Urinary bladder (tissue), 4 donors: Measurements from ENCODE around the gene LARP1. TPM values are rescaled to one million over a fixed set of nuclear protein-coding genes. Genes with fewer than 3 reads are reported as not detected.

Experiments used
- DNase-seq: peaks from one replicate; pipeline ENCODE4 v3.0.0-alpha.2; 2015; ENCODE audit errors: extremely low spot score
- H3K27ac ChIP-seq: one replicate; pipeline ENCODE4 v1.5.1; 2013; ENCODE audit warnings: low read depth, mild to moderate bottlenecking, moderate library complexity
- H3K36me3 ChIP-seq: one replicate; pipeline ENCODE4 v1.6.1; 2013; ENCODE audit warnings: mild to moderate bottlenecking, moderate library complexity; ENCODE audit not compliant: insufficient read depth
- H3K4me1 ChIP-seq: one replicate; pipeline ENCODE4 v1.6.1; 2013; ENCODE audit warnings: mild to moderate bottlenecking, moderate library complexity; ENCODE audit not compliant: insufficient read depth
- H3K4me3 ChIP-seq: one replicate; pipeline ENCODE4 v1.5.1; 2013; ENCODE audit warnings: low read depth, low read length
- WGBS: extraction: QIAGEN DNeasy Blood & Tissue Kit; methylation state at CpG from one replicate; pipeline ENCODE4 v1.1.7; 2013; 5-methylcytosine and 5-hydroxymethylcytosine counted together
- polyA plus RNA-seq: library from polyadenylated mRNA; stranded (reverse); fragments of 200-250 nt; gene quantifications from one replicate; pipeline ENCODE4 v1.2.3, GENCODE V29; 2013
- total RNA-seq: library from RNA; depleted of rRNA; stranded (reverse); fragments of >200 nt; gene quantifications from one replicate; pipeline ENCODE4 v1.2.3, GENCODE V29; 2014
- donor health status: healthy with polysubstance abuse.
- donor health status: healthy.

LARP1 gene
- total RNA-seq, result 30.8 TPM
- polyA plus RNA-seq, result 50.0 TPM

GRCh38 chr5:154755361-154756008 is at the start of gene LARP1:
TSS of gene LARP1 (plus strand) at chr5:154755377. CDS start at chr5:154755758, 381 bp downstream.
- H3K4me1 ChIP-seq, result peaks cover 2% of the 10 kb centered on the region
- H3K4me3 ChIP-seq, result peak within 1 kb of the TSS; percentile 100
- H3K27ac ChIP-seq, result peak within 1 kb of the TSS; percentile 97
- under 1% methylated on average over 75 of the region's 75 CpGs for WGBS
- H3K36me3 ChIP-seq, result no peaks in the 10 kb centered on the region
- DNase-seq, result no peak

GRCh38 chr5:154706416-154706815 is 48.8 kb upstream of the LARP1 start:
- Histone ChIP-seq H3K4me1 (no peaks in the 10 kb centered on the region), H3K27ac (no peak overlapping the region), H3K4me3 (no peak overlapping the region), H3K36me3 (no peaks in the 10 kb centered on the region)
- no peak for DNase-seq
- 94% methylated on average over 1 of the region's 1 CpG for WGBS

- H3K27ac ChIP-seq, result no peak overlapping the region
- WGBS, result 84% methylated on average over 5 of the region's 5 CpGs
- DNase-seq, result no peak
- H3K4me1 ChIP-seq, result no peaks in the 10 kb centered on the region
- H3K4me3 ChIP-seq, result no peak overlapping the region
- no peaks in the 10 kb centered on the region for H3K36me3 ChIP-seq
Measured at GRCh38 chr5:154707641-154708040, 47.5 kb upstream of the LARP1 start.

GRCh38 chr5:154708207-154708606 is 47.0 kb upstream of the LARP1 start:
- Histone ChIP-seq H3K4me1 (no peaks in the 10 kb centered on the region), H3K27ac (no peak overlapping the region), H3K4me3 (no peak overlapping the region), H3K36me3 (no peaks in the 10 kb centered on the region)
- 81% methylated on average over 6 of the region's 6 CpGs for WGBS
- no peak for DNase-seq

GRCh38 chr5:154708846-154709245 is 46.3 kb upstream of the LARP1 start:
- no peaks in the 10 kb centered on the region for H3K36me3 ChIP-seq
- WGBS, result 91% methylated on average over 5 of the region's 5 CpGs
- H3K4me1 ChIP-seq, result no peaks in the 10 kb centered on the region
- DNase-seq, result no peak
- H3K4me3 ChIP-seq, result no peak overlapping the region
- H3K27ac ChIP-seq, result no peak overlapping the region

- Histone ChIP-seq H3K4me1 (no peaks in the 10 kb centered on the region), H3K4me3 (no peak overlapping the region), H3K27ac (no peak overlapping the region), H3K36me3 (no peaks in the 10 kb centered on the region)
- WGBS, result 90% methylated on average over 15 of the region's 15 CpGs
- DNase-seq, result no peak
Measured at GRCh38 chr5:154709368-154710305, 45.5 kb upstream of the LARP1 start.

GRCh38 chr5:154712518-154713437 is 42.4 kb upstream of the LARP1 start:
- Histone ChIP-seq H3K4me1 (no peaks in the 10 kb centered on the region), H3K4me3 (no peak overlapping the region), H3K27ac (no peak overlapping the region), H3K36me3 (no peaks in the 10 kb centered on the region)
- WGBS, result 69% methylated on average over 13 of the region's 13 CpGs
- no peak for DNase-seq

- H3K4me3 ChIP-seq, result no peak overlapping the region
- WGBS, result 86% methylated on average over 2 of the region's 2 CpGs
- no peaks in the 10 kb centered on the region for H3K4me1 ChIP-seq
- H3K36me3 ChIP-seq, result no peaks in the 10 kb centered on the region
- H3K27ac ChIP-seq, result no peak overlapping the region
- no peak for DNase-seq
Measured at GRCh38 chr5:154713615-154714125, 41.5 kb upstream of the LARP1 start.

- no peak overlapping the region for H3K27ac ChIP-seq
- WGBS, result 65% methylated on average over 10 of the region's 10 CpGs
- no peaks in the 10 kb centered on the region for H3K36me3 ChIP-seq
- DNase-seq, result no peak
- no peak overlapping the region for H3K4me3 ChIP-seq
- H3K4me1 ChIP-seq, result no peaks in the 10 kb centered on the region
Measured at GRCh38 chr5:154714266-154714986, 40.8 kb upstream of the LARP1 start.

GRCh38 chr5:154721481-154722058 is 33.6 kb upstream of the LARP1 start:
- no peak for DNase-seq
- Histone ChIP-seq H3K36me3 (no peaks in the 10 kb centered on the region), H3K4me1 (no peaks in the 10 kb centered on the region), H3K4me3 (no peak overlapping the region), H3K27ac (no peak overlapping the region)
- 81% methylated on average over 5 of the region's 5 CpGs for WGBS

- Histone ChIP-seq H3K4me3 (no peak overlapping the region), H3K4me1 (no peaks in the 10 kb centered on the region), H3K36me3 (no peaks in the 10 kb centered on the region), H3K27ac (no peak overlapping the region)
- no peak for DNase-seq
- WGBS, result 92% methylated on average over 4 of the region's 4 CpGs
Measured at GRCh38 chr5:154722097-154722496, 33.1 kb upstream of the LARP1 start.

GRCh38 chr5:154722936-154723335 is 32.2 kb upstream of the LARP1 start:
- Histone ChIP-seq H3K36me3 (no peaks in the 10 kb centered on the region), H3K4me3 (no peak overlapping the region), H3K4me1 (no peaks in the 10 kb centered on the region), H3K27ac (no peak overlapping the region)
- DNase-seq, result no peak
- 97% methylated on average over 2 of the region's 2 CpGs for WGBS
